ENCODE measurements around the gene KIAA0232. TPM values are rescaled to one million over a fixed set of nuclear protein-coding genes. Genes with fewer than 3 reads are reported as not detected.

Gene KIAA0232
- total and polyA plus RNA-seq, 9 of the 15 experiments (the other 6 are each of a cell fraction or from before 2014, with no cell fraction given): 3.5 to 17.4 (median 13.0) TPM

GRCh38 chr4:6753103-6753560 lies 29.4 kb upstream of the KIAA0232 start (continued):
- TF ChIP-seq CEBPZ (IDR thresholded peaks at IDR 0.05; ENCODE audit: borderline replicate concordance, low read depth, low read length) (no peak), ZNF436 (CRISPR knock-in tag; IDR thresholded peaks at IDR 0.05) (no peak), ETS1 (conservative IDR thresholded peaks at IDR 0.05; ENCODE audit: control insufficient read depth, low read depth, low read length) (0 out of 2 replicates have a peak, but pooled peaks have one; percentile 39), BRD9 (IDR thresholded peaks at IDR 0.05; ENCODE audit: low read depth, partially characterized antibody) (no peak), ETV6 (IDR thresholded peaks at IDR 0.05; ENCODE audit: borderline replicate concordance in 1 of 2, low read depth in 2 of 2, low read length in 1 of 2) (no peak), ETV6 (CRISPR knock-in tag; IDR thresholded peaks at IDR 0.05; ENCODE audit: borderline replicate concordance) (no peak), THAP12 (CRISPR knock-in tag; IDR thresholded peaks at IDR 0.05) (no peak), ZBTB2 (IDR thresholded peaks at IDR 0.05) (no peak), HNRNPH1 (optimal IDR thresholded peaks at IDR 0.05; ENCODE audit: low read depth, low read length) (no peak), IRF9 (tag; IDR thresholded peaks at IDR 0.05) (no peak), CTCF (IDR thresholded peaks at IDR 0.05 in 2 of 3, conservative IDR thresholded peaks at IDR 0.05 in 1 of 3; ENCODE audit: insufficient read depth in 2 of 3, low read depth in 1 of 3, low read length in 3 of 3) (no peak), ZNF197 (CRISPR knock-in tag; IDR thresholded peaks at IDR 0.05; ENCODE audit: low read depth) (no peak)

Data from K562 (cell line).